HepG2 (cell line): ENCODE data around the gene RABGAP1L. TPM values are rescaled to one million over a fixed set of nuclear protein-coding genes. Genes with fewer than 3 reads are reported as not detected.

Experiments
- ATAC-seq: fragments of 200-7000 bp; cut with Tn5 transposase; 3 replicates; pipeline ENCODE4 v1.9.1; 2020; ENCODE audit warnings: mild to moderate bottlenecking, moderate library complexity
- BruUV-seq: library from RNA; stranded (reverse); fragments of 400-500 nt; replicated peaks from 2 replicates; lab custom pipeline; 2021; lab: Mats Ljungman, UMichigan
- CTCF ChIA-PET: fragments of 300-600 bp; formaldehyde crosslinking; extraction: SDS; loops from one replicate; lab custom pipeline; 2021; ENCODE audit warnings: low total read pairs, inconsistent platforms, low intra/inter-chr PET ratio; lab: Yijun Ruan, JAX
- POLR2A ChIA-PET: fragments of 350-600 bp; sonication (Branson Sonifier 250); formaldehyde crosslinking; loops from one replicate; lab custom pipeline; 2020; ENCODE audit warnings: antibody characterized with exemption, inconsistent platforms; lab: Yijun Ruan, JAX
- DNase-seq: peaks from one replicate; pipeline ENCODE4 v3.0.0-alpha.2; 2015; ENCODE audit warnings: low spot score
- FAIRE-seq: peaks from 3 replicates; lab custom pipeline; 2011; peaks lifted over from hg19 to GRCh38; lab: Jason Lieb, UNC
- H2AFZ ChIP-seq: one replicate; pipeline ENCODE4 v1.6.1; 2011; ENCODE audit warnings: low read length, inconsistent platforms
- H3K27ac ChIP-seq: fragments of 300-600 bp; 3 replicates; pipeline ENCODE4 v1.8.0; 2011; ENCODE audit warnings: mixed run types, mild to moderate bottlenecking, mixed read lengths, low read length, inconsistent platforms; ENCODE audit not compliant: insufficient read depth; ENCODE audit errors: extremely low read length
- H3K27me3 ChIP-seq, 2 experiments: fragments of 200-600 bp in 1 of 2; 2 replicates in 1 of 2; 3 replicates in 1 of 2; pipeline versions ENCODE4 v1.6.0 to v1.8.0; 2011; ENCODE audit warnings: low read length in 2 of 2, mild to moderate bottlenecking in 2 of 2, moderate library complexity in 2 of 2, inconsistent platforms in 1 of 2; ENCODE audit not compliant: insufficient read depth in 2 of 2, control insufficient read depth in 1 of 2
- H3K36me3 ChIP-seq, 2 experiments: fragments of 200-600 bp in 1 of 2; replicated peaks in 1 of 2; 2 replicates in 1 of 2; 3 replicates in 1 of 2; pipeline versions ENCODE4 v1.5.1 to v1.8.0; 2011; ENCODE audit warnings: low read length in 2 of 2, inconsistent platforms in 1 of 2; ENCODE audit not compliant: insufficient read depth in 2 of 2, control insufficient read depth in 1 of 2
- H3K4me1 ChIP-seq: 2 replicates; pipeline ENCODE4 v1.5.1; 2012; ENCODE audit warnings: low read length, inconsistent platforms; ENCODE audit not compliant: insufficient read depth
- H3K4me2 ChIP-seq: 2 replicates; pipeline ENCODE4 v1.6.0; 2011; ENCODE audit warnings: low read depth, low read length, inconsistent platforms
- H3K4me3 ChIP-seq, 3 experiments: fragments of 200-600 bp in 1 of 3; sonication (generic), shearing (Covaris generic) in 1 of 3; replicated peaks in 1 of 3; 2 replicates each; pipeline ENCODE4 v1.5.1; 2011 to 2016; ENCODE audit warnings: low read length in 3 of 3, inconsistent platforms in 2 of 3, low read depth in 2 of 3, mild to moderate bottlenecking in 2 of 3, control low read depth in 1 of 3, mixed read lengths in 1 of 3; ENCODE audit not compliant: insufficient read depth in 1 of 3
- H3K79me2 ChIP-seq: one replicate; pipeline ENCODE4 v1.6.1; 2011; ENCODE audit warnings: low read length, inconsistent platforms; ENCODE audit not compliant: insufficient read depth
- H3K9ac ChIP-seq: 2 replicates; pipeline ENCODE4 v1.6.0; 2011; ENCODE audit warnings: mild to moderate bottlenecking, low read depth, low read length, inconsistent platforms; ENCODE audit not compliant: insufficient read depth
- H3K9me3 ChIP-seq: 2 replicates; pipeline ENCODE4 v1.5.1; 2012; ENCODE audit warnings: mild to moderate bottlenecking, low read length
- H4K20me1 ChIP-seq: 2 replicates; pipeline ENCODE4 v1.6.0; 2011; ENCODE audit warnings: inconsistent platforms, mild to moderate bottlenecking, low read length, moderate library complexity; ENCODE audit not compliant: insufficient read depth
- CERS6 ChIP-seq: sonication (generic); formaldehyde crosslinking; IDR thresholded peaks from 2 replicates; pipeline ENCODE4 v1.5.0; 2020; ENCODE audit warnings: missing genetic modification reagents
- CREB3 ChIP-seq: sonication (generic); formaldehyde crosslinking; IDR thresholded peaks from 2 replicates; pipeline ENCODE4 v1.5.0; 2020; ENCODE audit warnings: missing genetic modification reagents
- NFE2 ChIP-seq: sonication (generic); formaldehyde crosslinking; IDR thresholded peaks from 2 replicates; pipeline ENCODE4 v1.4.0; 2020; ENCODE audit warnings: missing genetic modification reagents
- SMARCC2 ChIP-seq: fragments of 450-650 bp; IDR thresholded peaks from 2 replicates; pipeline ENCODE4 v1.6.1; 2017; ENCODE audit warnings: antibody characterized with exemption, mild to moderate bottlenecking
- TSC22D2 ChIP-seq: sonication (generic); formaldehyde crosslinking; IDR thresholded peaks from 2 replicates; pipeline ENCODE4 v1.5.1; 2020; ENCODE audit warnings: missing genetic modification reagents, mild to moderate bottlenecking, borderline replicate concordance
- ZHX2 ChIP-seq, 2 experiments: sonication (generic) in 1 of 2; formaldehyde crosslinking in 1 of 2; IDR thresholded peaks; 2 replicates each; pipeline versions ENCODE4 v1.6.1 to v1.9.0; 2014 to 2022; ENCODE audit warnings: antibody characterized with exemption in 1 of 2, borderline replicate concordance in 1 of 2, inconsistent platforms in 1 of 2, low read depth in 1 of 2, missing genetic modification reagents in 1 of 2
- ZNF761 ChIP-seq: sonication (generic); formaldehyde crosslinking; conservative IDR thresholded peaks from 2 replicates; pipeline ENCODE4 v1.4.0; 2020; ENCODE audit warnings: mild to moderate bottlenecking, missing genetic modification reagents
- ZNF879 ChIP-seq: sonication (generic); formaldehyde crosslinking; IDR thresholded peaks from 2 replicates; pipeline ENCODE4 v1.8.1; 2023; ENCODE audit warnings: missing genetic modification reagents
- WGBS: methylation state at CpG from one replicate; pipeline ENCODE4 v1.1.6; 2017; ENCODE audit warnings: low lambda C conversion rate; 5-methylcytosine and 5-hydroxymethylcytosine counted together
- in situ Hi-C: cut with HindIII; loops from 2 replicates; pipeline ENCODE4 v1.10.0; 2017; ENCODE audit warnings: low pct_unique_long_range_greater_than_20kb; ENCODE audit not compliant: extremely low pct_ligation_motif_present
- intact Hi-C: fragments of 100-400 bp; cut with micrococcal nuclease; formaldehyde crosslinking; loops from one replicate; pipeline ENCODE4 v1.10.0; 2022; ENCODE audit not compliant: unreplicated experiment
- polyA plus RNA-seq, 8 experiments: library from polyadenylated mRNA; depleted of rRNA in 3 of 8; stranded (reverse) in 7 of 8; unstranded in 1 of 8; fragments of >200 nt; fragmentation: Illumina TruSeq in 4 of 8; extraction: Trizol in 4 of 8; gene quantifications; 2 replicates each; pipeline versions ENCODE4 v1.2.1 to v1.2.3, GENCODE V29; 2011 to 2016; ENCODE audit warnings: low read depth in 4 of 8, missing spikeins in 1 of 8, mixed read lengths in 1 of 8; ENCODE audit not compliant: insufficient read depth in 1 of 8
- total RNA-seq, 5 experiments: library from RNA; depleted of rRNA; stranded (reverse); fragments of >200 nt; fragmentation: Illumina TruSeq; extraction: Trizol; gene quantifications; 2 replicates each; pipeline ENCODE4 v1.2.3, GENCODE V29; 2016; ENCODE audit warnings: low read depth in 1 of 5

The RABGAP1L gene
- total and polyA plus RNA-seq, 2 of the 13 experiments (the other 11 are each of a cell fraction or from before 2014, with no cell fraction given): 7.9 to 22.6 TPM

- TF ChIP-seq ZNF879 (CRISPR knock-in tag): no peak
These were observed 80.2 kb downstream of the RABGAP1L start (continued) for GRCh38 chr1:174239541-174239940.

- peaks cover 0 to 12% of the 10 kb centered on the region in 2 experiments; a peak in 1 of 5 replicates for H3K36me3 ChIP-seq
- ChIA-PET POLR2A (no interaction called here), CTCF (no interaction called here)
- no peak overlapping the region for H3K4me2 ChIP-seq
- no peaks in the 10 kb centered on the region for H3K9me3 ChIP-seq
- H4K20me1 ChIP-seq: no peaks in the 10 kb centered on the region
- intact Hi-C loops: no loop called here
- no peak overlapping the region for H3K4me3 ChIP-seq
- H3K4me1 ChIP-seq: peaks cover 24% of the 10 kb centered on the region
- DNase-seq (no peak), FAIRE-seq (no peak)
- no peak overlapping the region for H3K9ac ChIP-seq
- H3K79me2 ChIP-seq: no peaks in the 10 kb centered on the region
- no peak overlapping the region for H3K27ac ChIP-seq
- no peak overlapping the region for H2AFZ ChIP-seq
- no peaks in the 10 kb centered on the region for H3K27me3 ChIP-seq
- TF ChIP-seq CERS6 (CRISPR knock-in tag) (no peak), SMARCC2 (no peak), NFE2 (CRISPR knock-in tag) (no peak)
- TF ChIP-seq, all 625 proteins: peak for 0
- BruUV-seq: no TSS peak
- ATAC-seq: no peak
- in situ Hi-C loops: no loop called here
- WGBS: 98% methylated on average over 2 of the region's 2 CpGs
These were observed 83.5 kb downstream of the RABGAP1L start for GRCh38 chr1:174242856-174243255.

DNA sequence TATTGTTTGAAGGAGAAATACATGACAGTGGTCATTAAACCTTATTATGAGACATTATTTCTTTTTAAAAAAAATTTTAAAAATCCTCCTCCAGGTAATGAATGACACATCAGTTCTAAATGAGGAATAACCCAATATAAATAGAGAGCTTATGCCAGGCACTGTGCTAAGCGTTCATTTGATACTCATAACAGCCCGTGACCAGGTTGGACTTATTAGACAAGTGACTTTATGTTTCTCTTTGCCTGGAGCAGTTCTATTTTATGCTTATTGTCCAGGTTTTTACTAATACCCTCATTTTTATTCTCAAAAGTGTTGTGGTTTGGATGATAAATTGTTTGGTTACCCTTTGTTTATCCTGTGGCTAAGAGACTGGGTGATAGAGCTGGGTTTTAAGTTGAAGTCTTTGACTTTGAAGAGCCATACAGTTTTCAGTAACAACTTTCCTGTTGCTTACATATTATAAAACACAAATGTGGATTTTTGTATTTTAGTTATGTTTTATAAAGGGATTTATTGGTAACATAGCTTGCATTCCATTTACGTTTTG lies 84.2 kb downstream of the RABGAP1L start:
- no peak overlapping the region for H3K4me3 ChIP-seq
- ATAC-seq (no peak), FAIRE-seq (no peak), DNase-seq (no peak)
- H3K27me3 ChIP-seq: no peaks in the 10 kb centered on the region
- in situ Hi-C loops (no loop called here), intact Hi-C loops (no loop called here)
- CTCF ChIA-PET: no interaction called here
- no peak overlapping the region for H2AFZ ChIP-seq
- H3K79me2 ChIP-seq: no peaks in the 10 kb centered on the region
- no peaks in the 10 kb centered on the region for H4K20me1 ChIP-seq
- no peak overlapping the region for H3K27ac ChIP-seq
- no peak overlapping the region for H3K4me2 ChIP-seq
- peaks cover 24% of the 10 kb centered on the region for H3K4me1 ChIP-seq
- peaks cover 0 to 12% of the 10 kb centered on the region in 2 experiments; a peak in 1 of 5 replicates for H3K36me3 ChIP-seq
- H3K9ac ChIP-seq: no peak overlapping the region
- H3K9me3 ChIP-seq: no peaks in the 10 kb centered on the region
- BruUV-seq: no TSS peak
- WGBS: 79% methylated on average over 3 of the region's 3 CpGs
- POLR2A ChIA-PET: no interaction called here
- no peak for TF ChIP-seq TSC22D2 (CRISPR knock-in tag)
- TF ChIP-seq ZNF761 (CRISPR knock-in tag): no peak
- no peak for TF ChIP-seq ZHX2 (IDR thresholded peaks at IDR 0.05; ENCODE audit: low read depth)
- no peak for TF ChIP-seq ZHX2 (CRISPR knock-in tag; IDR thresholded peaks at IDR 0.05; ENCODE audit: borderline replicate concordance)
- TF ChIP-seq CREB3 (CRISPR knock-in tag): no peak
